HEK293T (cell line): ENCODE measurements around the gene ANKRD30A.

ENCODE experiments used
- ARNT ChIP-seq: fragments of 450-650 bp; IDR thresholded peaks from 2 replicates; pipeline ENCODE4 v1.6.1; 2017; ENCODE audit warnings: mild to moderate bottlenecking
- BHLHE40 ChIP-seq: fragments of 450-650 bp; IDR thresholded peaks from 2 replicates; pipeline ENCODE4 v1.6.1; 2016; ENCODE audit warnings: mild to moderate bottlenecking, moderate library complexity, borderline replicate concordance
- ELF4 ChIP-seq: fragments of 450-650 bp; IDR thresholded peaks from 2 replicates; pipeline ENCODE4 v1.6.1; 2017; ENCODE audit warnings: antibody characterized with exemption
- FOXA1 ChIP-seq: fragments of 450-650 bp; IDR thresholded peaks from 2 replicates; pipeline ENCODE4 v1.6.1; 2016; ENCODE audit warnings: mild to moderate bottlenecking
- NFRKB ChIP-seq: fragments of 450-650 bp; IDR thresholded peaks from 2 replicates; pipeline ENCODE4 v1.6.1; 2016; ENCODE audit warnings: mild to moderate bottlenecking, moderate library complexity
- SP1 ChIP-seq: fragments of 450-650 bp; IDR thresholded peaks from 2 replicates; pipeline ENCODE4 v1.6.1; 2017
- SUZ12 ChIP-seq: fragments of 450-650 bp; IDR thresholded peaks from 2 replicates; pipeline ENCODE4 v1.6.1; 2016; ENCODE audit warnings: mild to moderate bottlenecking
- TARDBP ChIP-seq: fragments of 450-650 bp; IDR thresholded peaks from 2 replicates; pipeline ENCODE4 v1.6.1; 2016

GRCh38 chr10:37222046-37222445, 96.6 kb downstream of the ANKRD30A start:
- TF ChIP-seq BHLHE40 = no peak
- TF ChIP-seq TARDBP = no peak
- TF ChIP-seq FOXA1 = no peak
- TF ChIP-seq ARNT = no peak
- TF ChIP-seq NFRKB = no peak
- TF ChIP-seq SUZ12 = no peak
- TF ChIP-seq ELF4 = no peak
- no peak for TF ChIP-seq SP1
